ENCODE results near the gene RIMBP2.
"Not testable (repeated sequence)": the region's sequence is repeated elsewhere in the genome, so short reads cannot be mapped to it uniquely, and the experiment has no call there.

RIMBP2 gene

DNA sequence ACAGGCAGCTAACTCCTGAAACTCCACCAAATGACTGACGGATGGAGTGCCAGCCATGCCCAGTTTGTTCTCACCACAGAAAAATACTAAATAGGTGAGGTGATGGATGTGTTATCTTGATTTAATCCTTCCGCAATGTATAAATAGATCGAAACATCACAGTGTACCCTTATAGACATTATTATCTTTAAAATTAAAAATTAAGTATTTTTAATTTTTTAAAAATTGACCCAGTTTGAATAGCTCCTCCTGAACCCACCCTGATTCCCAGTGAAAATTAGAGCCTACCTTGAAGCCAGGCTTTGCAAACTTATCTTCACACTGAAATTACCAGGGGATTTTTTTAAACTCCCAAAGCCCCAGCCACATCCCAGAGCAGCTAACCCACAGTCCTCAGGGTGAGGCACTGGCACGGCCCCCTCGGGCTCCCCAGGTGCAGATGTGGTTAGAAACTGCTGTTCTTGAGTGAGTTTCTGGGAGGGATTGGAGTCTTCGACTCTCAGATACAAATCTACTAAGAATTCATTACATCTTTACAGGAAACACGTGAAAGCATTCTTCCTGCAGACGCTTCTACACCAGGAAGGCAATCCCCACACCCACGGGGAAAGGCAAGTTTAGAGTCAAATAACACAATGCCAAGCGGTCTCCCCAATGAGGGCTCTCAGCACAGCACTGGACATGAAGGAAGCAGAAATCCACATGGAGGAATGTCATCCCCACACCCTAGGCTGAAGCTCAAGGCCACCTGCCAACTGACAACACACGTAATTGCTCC is 126.4 kb downstream of the RIMBP2 start:
- no peak for DNase-seq

DNA sequence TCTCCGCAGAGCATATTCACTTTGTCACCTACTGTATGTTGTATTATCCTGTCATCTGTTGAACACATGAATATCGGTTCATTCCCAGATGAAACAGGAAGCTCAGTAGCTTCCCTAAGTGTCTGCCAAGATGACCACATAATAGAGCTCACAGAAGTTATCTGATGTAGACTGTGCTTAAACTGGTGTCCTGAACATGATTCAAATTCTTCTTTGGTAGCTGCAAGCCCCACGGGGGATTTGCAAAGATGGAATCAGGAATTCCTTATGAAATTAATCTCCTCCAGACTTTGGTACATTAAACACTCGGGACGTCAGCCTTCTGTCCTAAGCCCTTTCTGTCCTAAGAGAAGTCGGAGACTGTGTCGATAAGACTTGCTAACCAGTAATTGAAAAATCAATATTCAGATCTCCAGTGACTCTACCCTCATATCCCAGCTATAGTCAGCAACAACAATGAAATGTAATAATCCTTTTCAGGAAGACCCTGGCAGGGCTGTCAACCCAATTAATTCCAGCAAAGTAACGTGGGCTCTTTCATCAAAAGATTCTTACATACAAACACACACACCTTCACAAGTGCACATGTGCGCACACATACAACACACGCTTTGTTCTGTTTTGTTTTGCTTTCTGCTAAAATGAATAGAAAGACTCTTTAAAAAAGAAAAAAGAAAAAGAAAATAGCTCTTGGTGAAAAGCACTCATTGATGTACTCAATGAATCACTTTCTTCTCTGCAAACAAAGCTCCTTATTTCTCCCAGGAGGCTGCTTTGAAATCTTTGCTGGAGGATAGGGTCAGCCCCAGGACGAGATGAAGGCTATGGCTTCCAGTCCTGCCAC is 127.2 kb downstream of the RIMBP2 start:
- no peak for DNase-seq

DNA sequence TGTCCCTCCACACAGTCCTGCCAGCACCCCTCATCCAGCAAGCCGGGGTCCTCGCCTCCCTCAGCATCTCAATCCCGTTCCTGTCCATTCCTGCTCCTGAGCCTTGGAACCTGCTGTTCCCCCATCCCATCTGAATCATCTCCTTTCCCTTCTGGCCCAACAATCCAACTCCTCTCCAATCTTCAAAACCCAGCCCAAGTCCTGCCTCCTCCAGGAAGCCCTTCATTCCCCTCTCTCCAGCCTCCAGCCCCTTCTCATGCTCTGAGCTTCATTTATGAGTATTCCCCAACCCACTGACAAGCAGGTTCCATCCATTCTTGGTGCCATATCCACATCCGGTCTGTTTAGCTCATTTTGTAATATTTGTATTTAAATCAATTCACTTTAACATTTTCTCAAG is 128.1 kb downstream of the RIMBP2 start:
- no peak for DNase-seq

DNA sequence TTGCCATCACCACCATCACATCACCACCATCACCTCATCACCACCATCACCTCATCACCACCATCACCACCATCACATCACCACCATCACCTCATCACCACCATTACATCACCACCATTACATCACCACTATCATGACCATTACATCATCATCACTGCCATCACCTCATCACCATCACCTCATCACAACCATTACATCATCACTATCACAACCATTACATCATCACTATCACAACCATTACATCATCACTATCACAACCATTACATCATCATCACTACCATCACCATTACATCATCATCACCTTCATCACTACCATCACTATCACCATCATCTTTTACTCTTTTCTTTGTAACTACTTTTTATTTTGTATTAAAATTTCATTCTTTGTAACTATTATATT is 131.6 kb downstream of the RIMBP2 start:
- not testable (repeated sequence) for DNase-seq

DNA sequence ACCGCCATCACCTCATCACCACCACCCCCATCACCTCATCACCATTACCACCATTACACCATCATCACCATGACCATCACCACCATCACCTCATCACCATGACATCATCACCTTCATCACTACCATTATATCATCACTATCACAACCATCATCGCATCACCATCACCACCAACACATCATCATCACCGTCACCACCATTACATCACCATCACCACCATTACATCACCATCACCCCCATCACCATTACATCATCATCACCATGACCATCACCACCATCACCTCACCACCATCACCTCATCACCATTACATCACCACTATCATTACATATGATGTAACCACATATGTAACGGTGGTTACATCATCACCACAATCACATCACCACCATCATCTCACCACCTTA is 132.3 kb downstream of the RIMBP2 start:
- no peak for DNase-seq

DNA sequence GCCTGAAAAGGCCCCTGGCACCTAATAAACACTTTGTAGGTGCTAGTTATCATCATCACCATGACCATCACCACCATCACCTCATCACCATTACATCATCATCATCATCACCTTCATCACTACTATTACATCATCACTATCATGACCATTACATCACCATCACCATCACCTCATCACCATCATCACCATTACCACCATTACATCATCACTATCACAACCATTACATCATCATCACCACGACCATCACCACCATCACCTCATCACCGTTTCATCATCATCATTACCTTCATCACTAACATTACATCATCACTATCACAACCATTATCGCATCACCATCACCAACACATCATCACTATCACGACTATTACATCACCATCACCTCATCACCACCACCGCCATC is 132.8 kb downstream of the RIMBP2 start:
- no peak for DNase-seq

DNA sequence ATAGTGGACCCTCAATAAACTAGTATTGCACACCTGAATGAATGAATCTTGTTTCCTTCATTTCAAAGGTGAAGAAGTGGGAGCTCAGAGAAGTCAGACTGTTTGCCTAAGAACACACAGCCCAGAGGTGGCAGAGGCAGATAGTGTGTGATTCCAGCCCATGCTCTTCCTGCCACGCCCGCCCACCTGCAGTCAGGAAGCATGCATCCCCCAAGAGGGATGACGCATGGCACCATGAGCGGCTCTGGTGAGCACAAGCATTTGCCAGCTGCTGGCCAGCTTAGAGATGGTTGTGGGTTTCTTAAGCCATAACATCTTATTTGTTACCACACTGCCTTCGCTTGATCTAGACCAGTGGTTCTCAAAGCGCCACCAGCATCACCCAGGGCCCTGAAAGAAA is 133.8 kb downstream of the RIMBP2 start:
- no peak for DNase-seq

- no peak for DNase-seq
Observed at GRCh38 chr12:130581782-130582181, 134.3 kb downstream of the RIMBP2 start.

DNA sequence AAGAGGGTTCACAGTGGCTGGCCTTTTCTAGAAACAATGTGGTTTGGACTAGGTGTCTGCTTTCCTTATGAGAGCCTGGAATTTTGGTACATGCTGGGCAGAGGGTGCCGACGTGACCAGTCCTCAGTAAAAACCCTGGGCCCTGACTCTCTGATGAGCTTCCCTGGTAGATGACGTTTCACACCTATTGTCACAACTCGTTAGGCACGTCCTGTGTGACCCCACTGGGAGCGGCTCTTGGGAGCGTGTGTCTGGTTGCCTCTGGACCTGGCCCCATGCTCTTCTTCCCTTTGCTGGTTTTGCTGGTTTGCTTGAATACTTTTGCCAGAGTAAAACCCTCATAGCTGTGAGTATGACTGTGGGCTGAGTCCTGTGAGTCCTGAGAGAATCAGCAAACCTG is 136.9 kb downstream of the RIMBP2 start:
- DNase-seq: no peak

DNA sequence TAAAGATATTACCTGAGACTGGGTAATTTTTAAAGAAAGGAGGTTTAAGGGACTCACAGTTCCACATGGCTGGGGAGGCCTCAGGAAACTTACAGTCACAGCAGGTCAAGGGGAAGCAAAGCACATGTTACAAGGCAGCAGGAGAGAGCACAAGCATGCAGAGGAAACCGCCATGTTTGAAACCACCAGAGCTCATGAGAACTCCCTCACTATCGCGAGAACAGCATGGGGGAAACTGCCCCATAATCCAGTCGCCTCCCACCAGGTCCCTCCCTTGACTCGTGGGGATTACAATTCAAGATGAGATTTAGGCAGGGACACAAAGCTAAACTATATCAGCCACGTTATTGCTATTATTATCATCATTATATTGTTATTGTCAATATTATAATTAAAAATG is 138.7 kb downstream of the RIMBP2 start:
- no peak for DNase-seq

- no peak for DNase-seq
Observed at GRCh38 chr12:130576371-130576816, 139.7 kb downstream of the RIMBP2 start.

DNA sequence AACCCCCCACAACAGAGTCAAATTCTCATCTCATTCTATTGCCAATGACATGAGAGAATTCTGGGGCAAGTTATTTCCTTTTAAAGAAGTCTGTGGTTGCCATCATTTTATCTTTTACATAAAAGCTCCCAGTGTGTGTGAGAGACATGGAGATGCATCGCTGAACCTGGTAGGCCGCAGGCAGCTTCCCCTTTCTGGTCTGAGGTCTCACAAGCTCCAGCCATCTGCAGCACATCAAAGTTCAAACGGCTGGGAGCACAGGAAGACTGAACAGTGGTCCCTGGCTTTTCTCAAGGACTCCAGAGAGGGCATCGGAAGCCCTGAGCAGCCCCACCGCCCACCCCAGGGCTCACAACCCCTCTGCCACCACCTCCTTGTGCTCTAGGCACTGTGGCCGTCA is 141.7 kb downstream of the RIMBP2 start:
- no peak for DNase-seq

GRCh38 chr12:130573766-130574165 is 142.3 kb downstream of the RIMBP2 start:
- no peak for DNase-seq

DNA sequence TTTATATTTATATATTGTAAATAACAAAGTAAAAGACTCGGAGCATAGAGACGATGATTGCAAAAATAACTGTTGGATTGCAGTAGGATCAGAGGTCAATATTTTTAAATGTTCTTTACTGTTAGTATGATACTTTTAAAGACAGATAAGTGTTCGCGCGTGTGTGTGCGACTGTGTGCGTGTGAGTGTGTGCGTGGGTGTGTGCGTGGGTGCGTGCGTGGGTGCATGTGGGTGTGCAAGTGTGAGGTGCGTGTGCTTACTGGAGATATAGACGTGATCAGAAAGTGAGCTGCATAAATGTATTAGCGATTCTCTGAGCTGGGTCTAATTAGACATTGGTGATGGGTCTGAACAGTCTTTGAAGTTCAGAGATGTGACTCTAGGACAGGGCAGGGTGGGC is 142.9 kb downstream of the RIMBP2 start:
- no peak for DNase-seq

DNA sequence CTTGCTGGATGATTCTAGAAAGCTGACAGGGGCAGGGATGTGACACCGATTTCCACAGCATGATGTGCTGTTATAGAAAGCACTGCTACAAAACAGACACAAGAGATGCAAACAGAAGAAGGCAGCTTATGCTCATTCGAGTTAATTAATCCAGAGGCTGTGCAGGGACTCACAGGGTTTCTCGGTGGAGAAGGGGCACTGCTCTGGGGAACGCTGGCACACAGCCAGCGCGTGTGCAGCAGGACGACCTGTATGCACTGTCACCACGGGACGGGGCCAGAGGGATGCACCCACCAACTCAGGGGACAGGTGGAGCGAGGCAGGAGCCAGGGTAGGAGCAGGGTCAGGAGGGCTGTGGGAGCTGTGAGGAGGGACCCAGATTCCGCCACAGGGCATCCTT is 143.5 kb downstream of the RIMBP2 start:
- no peak for DNase-seq

- no peak for DNase-seq
Observed at GRCh38 chr12:130571734-130572133, 144.4 kb downstream of the RIMBP2 start.

DNA sequence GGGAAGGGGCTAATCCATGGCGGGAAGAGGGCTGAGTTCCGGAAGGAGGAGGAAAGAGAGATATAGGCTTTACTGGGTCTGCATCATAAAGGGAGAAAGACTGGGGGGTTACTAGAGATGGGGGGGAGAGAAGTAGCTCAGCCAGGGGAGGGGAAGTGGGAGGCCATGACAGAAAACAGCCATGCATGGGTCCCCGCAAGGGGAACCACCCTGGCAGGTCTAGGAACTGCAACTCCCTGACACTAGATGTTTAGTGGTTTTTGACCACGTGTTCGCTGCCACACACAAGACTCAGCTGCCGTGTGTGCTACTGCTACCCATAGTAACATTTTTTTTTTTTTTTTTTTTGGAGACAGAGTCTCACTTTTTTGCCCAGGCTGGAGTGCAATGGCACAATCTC is 145.0 kb downstream of the RIMBP2 start:
- no peak for DNase-seq

GRCh38 chr12:130569521-130569920 is 146.6 kb downstream of the RIMBP2 start:
- DNase-seq: no peak

DNA sequence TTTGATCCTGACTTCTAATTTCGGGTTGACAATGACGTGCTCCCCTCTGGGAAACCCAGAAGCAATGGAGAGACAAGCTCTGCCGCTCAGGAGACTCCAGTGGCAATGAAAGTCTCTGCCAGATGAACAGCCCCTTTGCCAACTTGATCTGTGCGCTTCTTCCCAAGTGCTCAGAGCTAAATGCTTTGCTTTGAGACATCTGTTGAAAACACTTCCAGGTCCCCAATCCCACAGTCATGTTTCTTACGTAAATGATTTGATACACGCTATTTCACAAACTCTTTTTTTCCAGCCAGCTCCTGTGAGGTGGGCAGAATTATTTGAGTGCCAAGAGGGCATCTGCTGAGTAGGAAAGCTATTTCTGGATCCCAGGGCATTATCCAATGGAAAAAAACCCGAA is 147.6 kb downstream of the RIMBP2 start:
- no peak for DNase-seq

GRCh38 chr12:130568041-130568440 is 148.1 kb downstream of the RIMBP2 start:
- no peak for DNase-seq

- no peak for DNase-seq
Observed at GRCh38 chr12:130566446-130567155, 149.5 kb downstream of the RIMBP2 start.

GRCh38 chr12:130565189-130565588 is 150.9 kb downstream of the RIMBP2 start:
- DNase-seq: no peak

GRCh38 chr12:130563323-130563722 is 152.8 kb downstream of the RIMBP2 start:
- no peak for DNase-seq

DNA sequence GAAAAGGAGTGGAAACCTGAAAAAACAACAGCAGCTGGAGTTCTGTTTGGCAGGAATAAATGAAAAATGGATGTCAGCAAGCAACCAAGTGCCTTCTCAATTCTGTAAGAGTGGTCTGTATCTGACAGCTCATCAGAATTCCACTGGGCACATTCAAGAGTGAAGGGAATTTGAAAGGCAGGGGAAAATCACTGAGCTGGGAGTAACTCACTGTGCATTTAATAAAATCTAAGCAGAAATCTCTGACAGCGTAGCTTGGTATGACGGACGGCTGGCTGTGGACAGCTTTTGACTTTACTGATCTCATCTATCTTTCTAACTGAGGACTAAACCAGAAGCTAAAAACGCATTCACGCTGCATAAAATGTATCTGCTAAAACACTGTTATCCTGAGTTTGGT is 153.4 kb downstream of the RIMBP2 start:
- DNase-seq: no peak

Measured in activated CD4-positive, CD25-positive, alpha-beta regulatory T cell treated with anti-CD3 and anti-CD28 coated beads, Interleukin-2, amount 50 U/mL, for 72 hours (primary cell).